Progenitor cell of endocrine pancreas (in vitro differentiated cells): ENCODE measurements around the gene HLA-DMA. TPM values are rescaled to one million over a fixed set of nuclear protein-coding genes. Genes with fewer than 3 reads are reported as not detected.
A peak's percentile ranks its signal among the peaks of the same experiment; 100 is the strongest.

Experiments used
- DNase-seq: peaks from one replicate; pipeline ENCODE4 v3.0.0; 2021; ENCODE audit warnings: low spot score; ENCODE audit not compliant: unreplicated experiment
- H3K27ac Mint-ChIP-seq: 2 replicates; pipeline ENCODE4 v1.8.0; 2021; ENCODE audit warnings: mild to moderate bottlenecking, moderate library complexity, mixed read lengths
- H3K27me3 Mint-ChIP-seq: 2 replicates; pipeline ENCODE4 v1.8.0; 2021; ENCODE audit warnings: mixed read lengths
- H3K36me3 Mint-ChIP-seq: 2 replicates; pipeline ENCODE4 v1.8.0; 2022; ENCODE audit warnings: mixed read lengths; ENCODE audit not compliant: insufficient read depth
- H3K4me1 Mint-ChIP-seq: 2 replicates; pipeline ENCODE4 v1.8.0; 2021; ENCODE audit warnings: low read depth, mixed read lengths
- H3K4me3 Mint-ChIP-seq: 2 replicates; pipeline ENCODE4 v1.8.0; 2021; ENCODE audit warnings: low read depth, mild to moderate bottlenecking, moderate library complexity, mixed read lengths
- H3K9me3 Mint-ChIP-seq: 2 replicates; pipeline ENCODE4 v1.8.0; 2021; ENCODE audit warnings: low read depth, mixed read lengths
- total RNA-seq: library from RNA; stranded (reverse); gene quantifications from 2 replicates; pipeline ENCODE4 v1.2.1, GENCODE V29; 2021
- TF ChIP-seq, protein P1 (sequence below): fragments of 200-600 bp; sonication (generic); IDR thresholded peaks from one replicate; pipeline ENCODE4 v1.5.0; 2021; ENCODE audit warnings: antibody characterized with exemption, mild to moderate bottlenecking; ENCODE audit not compliant: unreplicated experiment

HLA-DMA gene
- total RNA-seq, 1 donor from 2014 or later, result 3.4 TPM

DNA sequence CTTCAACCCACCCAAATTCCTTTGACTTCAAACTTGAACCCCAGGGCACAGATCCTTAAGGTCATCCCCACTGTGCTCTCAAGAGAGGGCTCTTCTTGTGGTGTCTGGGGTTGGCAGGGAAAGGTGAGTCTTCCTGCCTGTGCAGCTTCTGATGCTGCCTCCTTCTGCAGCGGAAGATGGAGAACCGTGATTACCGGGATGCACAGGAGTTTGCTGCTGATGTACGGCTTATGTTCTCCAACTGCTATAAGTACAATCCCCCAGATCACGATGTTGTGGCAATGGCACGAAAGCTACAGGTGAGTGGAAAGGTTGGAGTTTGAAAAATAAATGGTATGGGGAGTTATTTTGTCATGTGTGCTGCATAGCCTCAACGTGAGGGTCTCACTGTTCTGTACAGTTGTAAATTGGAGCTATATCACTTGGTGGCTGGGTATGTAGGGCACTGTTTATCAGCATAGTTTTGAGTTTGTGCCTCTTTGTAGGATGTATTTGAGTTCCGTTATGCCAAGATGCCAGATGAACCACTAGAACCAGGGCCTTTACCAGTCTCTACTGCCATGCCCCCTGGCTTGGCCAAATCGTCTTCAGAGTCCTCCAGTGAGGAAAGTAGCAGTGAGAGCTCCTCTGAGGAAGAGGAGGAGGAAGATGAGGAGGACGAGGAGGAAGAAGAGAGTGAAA, 24.5 kb upstream of the HLA-DMA start:
- H3K4me1 Mint-ChIP-seq, result peaks cover 49% of the 10 kb centered on the region
- no peaks in the 10 kb centered on the region for H3K9me3 Mint-ChIP-seq
- H3K27ac Mint-ChIP-seq, result peak overlapping the region; percentile 1
- H3K4me3 Mint-ChIP-seq, result no peak overlapping the region
- no peak for DNase-seq
- no peaks in the 10 kb centered on the region for H3K27me3 Mint-ChIP-seq
- H3K36me3 Mint-ChIP-seq, result peaks cover 81% of the 10 kb centered on the region
- TF ChIP-seq, protein P1, sequence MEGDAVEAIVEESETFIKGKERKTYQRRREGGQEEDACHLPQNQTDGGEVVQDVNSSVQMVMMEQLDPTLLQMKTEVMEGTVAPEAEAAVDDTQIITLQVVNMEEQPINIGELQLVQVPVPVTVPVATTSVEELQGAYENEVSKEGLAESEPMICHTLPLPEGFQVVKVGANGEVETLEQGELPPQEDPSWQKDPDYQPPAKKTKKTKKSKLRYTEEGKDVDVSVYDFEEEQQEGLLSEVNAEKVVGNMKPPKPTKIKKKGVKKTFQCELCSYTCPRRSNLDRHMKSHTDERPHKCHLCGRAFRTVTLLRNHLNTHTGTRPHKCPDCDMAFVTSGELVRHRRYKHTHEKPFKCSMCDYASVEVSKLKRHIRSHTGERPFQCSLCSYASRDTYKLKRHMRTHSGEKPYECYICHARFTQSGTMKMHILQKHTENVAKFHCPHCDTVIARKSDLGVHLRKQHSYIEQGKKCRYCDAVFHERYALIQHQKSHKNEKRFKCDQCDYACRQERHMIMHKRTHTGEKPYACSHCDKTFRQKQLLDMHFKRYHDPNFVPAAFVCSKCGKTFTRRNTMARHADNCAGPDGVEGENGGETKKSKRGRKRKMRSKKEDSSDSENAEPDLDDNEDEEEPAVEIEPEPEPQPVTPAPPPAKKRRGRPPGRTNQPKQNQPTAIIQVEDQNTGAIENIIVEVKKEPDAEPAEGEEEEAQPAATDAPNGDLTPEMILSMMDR, result no peak

DNA sequence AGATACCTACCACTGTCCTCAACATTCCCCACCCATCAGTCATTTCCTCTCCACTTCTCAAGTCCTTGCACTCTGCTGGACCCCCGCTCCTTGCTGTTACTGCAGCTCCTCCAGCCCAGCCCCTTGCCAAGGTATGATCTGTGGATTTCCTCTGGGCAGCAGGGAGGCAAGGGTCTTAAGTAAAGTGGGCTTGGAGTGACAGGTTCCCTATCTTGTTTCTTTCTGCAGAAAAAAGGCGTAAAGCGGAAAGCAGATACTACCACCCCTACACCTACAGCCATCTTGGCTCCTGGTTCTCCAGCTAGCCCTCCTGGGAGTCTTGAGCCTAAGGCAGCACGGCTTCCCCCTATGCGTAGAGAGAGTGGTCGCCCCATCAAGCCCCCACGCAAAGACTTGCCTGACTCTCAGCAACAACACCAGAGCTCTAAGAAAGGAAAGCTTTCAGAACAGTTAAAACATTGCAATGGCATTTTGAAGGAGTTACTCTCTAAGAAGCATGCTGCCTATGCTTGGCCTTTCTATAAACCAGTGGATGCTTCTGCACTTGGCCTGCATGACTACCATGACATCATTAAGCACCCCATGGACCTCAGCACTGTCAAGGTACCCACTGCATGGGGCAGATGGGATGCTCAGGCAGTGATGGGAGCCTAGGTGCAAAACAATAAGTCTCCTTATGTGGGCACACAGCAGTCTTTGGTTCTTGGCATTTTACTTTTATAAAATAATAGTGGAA, 23.6 kb upstream of the HLA-DMA start:
- Mint-ChIP-seq H3K27me3 (no peaks in the 10 kb centered on the region), H3K9me3 (no peaks in the 10 kb centered on the region), H3K4me3 (peak overlapping the region; percentile 12), H3K36me3 (peaks cover 79% of the 10 kb centered on the region), H3K4me1 (peaks cover 40% of the 10 kb centered on the region), H3K27ac (no peak overlapping the region)
- TF ChIP-seq, protein P1, result no peak
- no peak for DNase-seq

DNA sequence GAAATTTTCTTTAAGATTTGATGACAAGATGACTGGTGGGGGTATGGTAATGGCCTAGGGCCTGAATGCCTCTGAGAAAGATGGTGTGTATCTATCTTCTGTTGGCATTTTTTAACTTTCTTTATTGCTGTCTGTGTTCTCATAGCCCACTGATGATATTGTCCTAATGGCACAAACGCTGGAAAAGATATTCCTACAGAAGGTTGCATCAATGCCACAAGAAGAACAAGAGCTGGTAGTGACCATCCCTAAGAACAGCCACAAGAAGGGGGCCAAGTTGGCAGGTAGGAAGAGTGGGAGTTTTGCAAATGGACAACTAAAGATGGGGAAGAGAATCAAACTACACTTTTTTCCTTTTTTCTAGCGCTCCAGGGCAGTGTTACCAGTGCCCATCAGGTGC, 23.0 kb upstream of the HLA-DMA start:
- H3K9me3 Mint-ChIP-seq, result no peaks in the 10 kb centered on the region
- no peaks in the 10 kb centered on the region for H3K27me3 Mint-ChIP-seq
- peaks cover 80% of the 10 kb centered on the region for H3K36me3 Mint-ChIP-seq
- peak overlapping the region; percentile 19 for H3K4me3 Mint-ChIP-seq
- no peak overlapping the region for H3K27ac Mint-ChIP-seq
- peaks cover 38% of the 10 kb centered on the region for H3K4me1 Mint-ChIP-seq
- no peak for DNase-seq
- TF ChIP-seq, protein P1, result no peak

DNA sequence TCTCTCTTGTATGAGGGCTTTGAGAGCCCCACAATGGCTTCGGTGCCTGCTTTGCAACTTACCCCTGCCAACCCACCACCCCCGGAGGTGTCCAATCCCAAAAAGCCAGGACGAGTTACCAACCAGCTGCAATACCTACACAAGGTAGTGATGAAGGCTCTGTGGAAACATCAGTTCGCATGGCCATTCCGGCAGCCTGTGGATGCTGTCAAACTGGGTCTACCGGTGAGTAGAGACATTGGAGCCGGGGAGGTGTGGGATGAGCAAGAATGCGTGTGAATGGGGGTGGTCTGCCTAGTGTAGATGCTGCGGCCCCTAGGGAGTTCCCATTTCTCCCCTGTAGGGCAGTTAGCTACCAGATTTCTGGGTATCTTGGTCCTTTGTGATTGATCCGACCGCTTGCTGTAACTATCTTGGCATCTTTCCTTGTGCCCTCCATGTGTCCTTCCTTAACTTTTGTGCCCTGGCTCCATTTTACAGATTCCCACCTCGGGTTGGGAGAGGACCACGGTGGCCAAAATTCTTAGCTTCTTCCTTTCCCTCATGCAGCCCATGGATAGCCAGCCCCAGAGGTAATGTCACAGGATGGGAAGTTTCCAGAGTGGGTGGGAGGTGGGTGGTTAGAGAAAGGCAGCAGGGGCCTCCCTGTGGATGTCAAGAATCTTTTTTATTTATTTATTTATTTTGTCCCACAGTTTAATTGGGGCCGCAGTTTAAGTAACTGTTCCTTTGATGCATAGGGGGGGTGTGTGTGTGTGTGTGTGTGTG, 21.8 kb upstream of the HLA-DMA start:
- TF ChIP-seq, protein P1, result no peak
- H3K9me3 Mint-ChIP-seq, result no peaks in the 10 kb centered on the region
- H3K36me3 Mint-ChIP-seq, result peaks cover 69% of the 10 kb centered on the region
- H3K4me1 Mint-ChIP-seq, result peaks cover 31% of the 10 kb centered on the region
- H3K4me3 Mint-ChIP-seq, result peak overlapping the region; percentile 92
- DNase-seq, result no peak
- no peaks in the 10 kb centered on the region for H3K27me3 Mint-ChIP-seq
- H3K27ac Mint-ChIP-seq, result peak overlapping the region; percentile 69

DNA sequence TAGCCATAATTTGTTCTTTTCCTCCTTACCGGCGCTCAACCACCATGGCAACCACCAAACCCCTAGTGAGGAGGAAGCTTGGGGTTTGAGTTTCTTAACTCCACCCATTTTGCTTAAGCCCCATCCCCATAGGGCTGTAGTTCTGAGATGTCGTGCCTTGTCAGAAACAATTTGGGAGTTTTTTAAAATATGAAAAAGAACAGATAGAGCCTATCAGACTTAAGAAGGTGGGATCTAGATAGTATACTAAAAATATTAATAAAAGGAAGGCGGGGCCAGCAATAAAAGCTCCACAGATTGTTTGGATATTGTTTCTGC, 21.1 kb upstream of the HLA-DMA start:
- H3K36me3 Mint-ChIP-seq, result peaks cover 63% of the 10 kb centered on the region

More for the DNA sequence above, 21.1 kb upstream of the HLA-DMA start:
- no peaks in the 10 kb centered on the region for H3K9me3 Mint-ChIP-seq
- H3K27ac Mint-ChIP-seq, result peak overlapping the region; percentile 100
- H3K4me1 Mint-ChIP-seq, result peaks cover 28% of the 10 kb centered on the region
- TF ChIP-seq, protein P1, result no peak
- H3K27me3 Mint-ChIP-seq, result no peaks in the 10 kb centered on the region
- no peak for DNase-seq
- peak overlapping the region; percentile 92 for H3K4me3 Mint-ChIP-seq
